Hematopoietic multipotent progenitor cell (in vitro differentiated cells): ENCODE measurements around the gene GRIK4. TPM values are rescaled to one million over a fixed set of nuclear protein-coding genes. Genes with fewer than 3 reads are reported as not detected.
A peak's percentile ranks its signal among the peaks of the same experiment; 100 is the strongest.

Source experiments
- DNase-seq, 3 donors: peaks; one replicate each; pipeline ENCODE4 v3.0.0-alpha.2; 2011 to 2015; ENCODE audit warnings: low read depth in 2 of 3, low spot score in 2 of 3
- total RNA-seq: library from RNA; depleted of rRNA; stranded (reverse); fragments of >200 nt; gene quantifications from one replicate; pipeline ENCODE4 v1.2.3, GENCODE V29; 2012

GRIK4 gene
- total RNA-seq, 1 donor = not detected

- no peak for DNase-seq
Observed at GRCh38 chr11:120819437-120820365, 308.2 kb downstream of the GRIK4 start.

GRCh38 chr11:120823159-120823558, 311.6 kb downstream of the GRIK4 start:
- DNase-seq = no peak

GRCh38 chr11:120824242-120824641, 312.7 kb downstream of the GRIK4 start:
- no peak for DNase-seq

GRCh38 chr11:120827198-120827597, 315.6 kb downstream of the GRIK4 start:
- DNase-seq = no peak

GRCh38 chr11:120827820-120828219, 316.3 kb downstream of the GRIK4 start:
- DNase-seq = no peak

- DNase-seq = no peak
Observed at GRCh38 chr11:120828847-120829246, 317.3 kb downstream of the GRIK4 start.

- no peak for DNase-seq
Observed at GRCh38 chr11:120830085-120830620, 318.6 kb downstream of the GRIK4 start.

GRCh38 chr11:120832481-120833238, 321.1 kb downstream of the GRIK4 start:
- DNase-seq = no peak

GRCh38 chr11:120834686-120835210, 323.2 kb downstream of the GRIK4 start:
- DNase-seq = no peak

GRCh38 chr11:120835601-120836228, 324.2 kb downstream of the GRIK4 start:
- DNase-seq = no peak

- no peak for DNase-seq
Observed at GRCh38 chr11:120837696-120838095, 326.1 kb downstream of the GRIK4 start.

- DNase-seq = no peak
Observed at GRCh38 chr11:120839201-120839600, 327.7 kb downstream of the GRIK4 start.

GRCh38 chr11:120839846-120840402, 328.4 kb downstream of the GRIK4 start:
- peak in 1 of 3 donors; percentile 4 for DNase-seq

GRCh38 chr11:120840661-120841060, 329.1 kb downstream of the GRIK4 start:
- DNase-seq = no peak

- DNase-seq = no peak
Observed at GRCh38 chr11:120841074-120841473, 329.5 kb downstream of the GRIK4 start.

GRCh38 chr11:120842195-120842594, 330.6 kb downstream of the GRIK4 start:
- no peak for DNase-seq

- no peak for DNase-seq
Observed at GRCh38 chr11:120853435-120853834, 341.9 kb downstream of the GRIK4 start.

- DNase-seq = no peak
Observed at GRCh38 chr11:120854988-120855387, 343.4 kb downstream of the GRIK4 start.

GRCh38 chr11:120857508-120857907, 346.0 kb downstream of the GRIK4 start:
- DNase-seq = no peak

GRCh38 chr11:120858740-120859139, 347.2 kb downstream of the GRIK4 start:
- DNase-seq = no peak
